ENCODE results near the gene ZFP36L2.
A peak's percentile ranks its signal among the peaks of the same experiment; 100 is the strongest.

GRCh38 chr2:43223521-43224001, 2.8 kb downstream of the ZFP36L2 start:
- TF ChIP-seq, protein P1, sequence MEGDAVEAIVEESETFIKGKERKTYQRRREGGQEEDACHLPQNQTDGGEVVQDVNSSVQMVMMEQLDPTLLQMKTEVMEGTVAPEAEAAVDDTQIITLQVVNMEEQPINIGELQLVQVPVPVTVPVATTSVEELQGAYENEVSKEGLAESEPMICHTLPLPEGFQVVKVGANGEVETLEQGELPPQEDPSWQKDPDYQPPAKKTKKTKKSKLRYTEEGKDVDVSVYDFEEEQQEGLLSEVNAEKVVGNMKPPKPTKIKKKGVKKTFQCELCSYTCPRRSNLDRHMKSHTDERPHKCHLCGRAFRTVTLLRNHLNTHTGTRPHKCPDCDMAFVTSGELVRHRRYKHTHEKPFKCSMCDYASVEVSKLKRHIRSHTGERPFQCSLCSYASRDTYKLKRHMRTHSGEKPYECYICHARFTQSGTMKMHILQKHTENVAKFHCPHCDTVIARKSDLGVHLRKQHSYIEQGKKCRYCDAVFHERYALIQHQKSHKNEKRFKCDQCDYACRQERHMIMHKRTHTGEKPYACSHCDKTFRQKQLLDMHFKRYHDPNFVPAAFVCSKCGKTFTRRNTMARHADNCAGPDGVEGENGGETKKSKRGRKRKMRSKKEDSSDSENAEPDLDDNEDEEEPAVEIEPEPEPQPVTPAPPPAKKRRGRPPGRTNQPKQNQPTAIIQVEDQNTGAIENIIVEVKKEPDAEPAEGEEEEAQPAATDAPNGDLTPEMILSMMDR (IDR thresholded peaks at IDR 0.05), result no peak
- TF ChIP-seq POLR2A (IDR thresholded peaks at IDR 0.05) (no peak), POLR2AphosphoS5 (IDR thresholded peaks at IDR 0.05) (peak in 2 of 3 donors; percentile 31 to 69)

All from transverse colon (tissue), 4 donors.